ENCODE measurements around the gene ADNP. TPM values are rescaled to one million over a fixed set of nuclear protein-coding genes. Genes with fewer than 3 reads are reported as not detected.
"Not testable (repeated sequence)": the region's sequence is repeated elsewhere in the genome, so short reads cannot be mapped to it uniquely, and the experiment has no call there.

The ADNP gene
- polyA plus RNA-seq (2011; rRNA removed) (10.6 and 17.5 TPM in 2 replicates), polyA minus RNA-seq (2011; rRNA and poly(A)+ RNA removed) (28.8 and 39.4 TPM in 2 replicates)

- POLR2A ChIA-PET = interaction anchor here (0.6 to 0.8 kb wide), 2 partner anchors 12 to 141 kb away, joined by 3 read pairs; no protein-coding TSS in a partner anchor
- CTCF ChIA-PET = interaction anchor here (0.6 to 11.7 kb wide), 17 partner anchors 9 to 1658 kb away, joined by 3 to 152 read pairs (median 3); partner anchors contain the start of genes BCAS4, DPM1 and MOCS3
- peak; percentile 66 for TF ChIP-seq CTCF (IDR thresholded peaks at IDR 0.05; ENCODE audit: insufficient read depth, low read depth, low read length)
- H3K4me3 ChIP-seq (ENCODE audit: low read depth, low read length) = peak within 1 kb of the TSS; percentile 93
- no peak for DNase-seq (ENCODE audit: low read depth)
- H3K36me3 ChIP-seq (ENCODE audit: control insufficient read depth, insufficient read depth, low read length) = peaks cover 1% of the 10 kb centered on the region
- H3K27me3 ChIP-seq (ENCODE audit: control insufficient read depth, insufficient read depth, low read length) = no peaks in the 10 kb centered on the region
Measured at GRCh38 chr20:50931306-50932015, at the start of gene ADNP. ADNP (minus strand) TSS chr20:50931437; CDS start chr20:50903996, 27,441 bp downstream.

GRCh38 chr20:50980071-50980681 is 48.9 kb upstream of the ADNP start:
- DNase-seq (ENCODE audit: low read depth) = peak; percentile 99
- H3K27me3 ChIP-seq (ENCODE audit: control insufficient read depth, insufficient read depth, low read length) = no peaks in the 10 kb centered on the region
- no peaks in the 10 kb centered on the region for H3K36me3 ChIP-seq (ENCODE audit: control insufficient read depth, insufficient read depth, low read length)
- ChIA-PET CTCF (interaction anchor here (0.6 to 14.6 kb wide), 10 partner anchors 11 to 406 kb away, joined by 3 to 340 read pairs (median 7); partner anchors contain the start of genes BCAS4, DPM1 and MOCS3), POLR2A (no interaction called here)
- H3K4me3 ChIP-seq (ENCODE audit: low read depth, low read length) = no peak overlapping the region
- TF ChIP-seq CTCF (IDR thresholded peaks at IDR 0.05; ENCODE audit: insufficient read depth, low read depth, low read length) = no peak

GRCh38 chr20:50978533-50978932 is 47.3 kb upstream of the ADNP start:
- H3K4me3 ChIP-seq (ENCODE audit: low read depth, low read length); DNase-seq (ENCODE audit: low read depth); H3K27me3 ChIP-seq (ENCODE audit: control insufficient read depth, insufficient read depth, low read length); H3K36me3 ChIP-seq (ENCODE audit: control insufficient read depth, insufficient read depth, low read length); POLR2A ChIA-PET: not testable (repeated sequence)
- CTCF ChIA-PET = interaction anchor here (1.1 kb wide), 1 partner anchor 47 kb away, joined by 3 read pairs; no protein-coding TSS in a partner anchor

GRCh38 chr20:50977066-50978021 is 46.1 kb upstream of the ADNP start:
- ChIA-PET POLR2A (no interaction called here), CTCF (interaction anchor here (0.7 to 1.3 kb wide), 4 partner anchors 45 to 790 kb away, joined by 3 to 8 read pairs (median 3); partner anchors contain the start of gene BCAS4)
- DNase-seq (ENCODE audit: low read depth) = no peak
- Histone ChIP-seq H3K36me3 (ENCODE audit: control insufficient read depth, insufficient read depth, low read length) (no peaks in the 10 kb centered on the region), H3K4me3 (ENCODE audit: low read depth, low read length) (no peak overlapping the region), H3K27me3 (ENCODE audit: control insufficient read depth, insufficient read depth, low read length) (no peaks in the 10 kb centered on the region)
- TF ChIP-seq CTCF (IDR thresholded peaks at IDR 0.05; ENCODE audit: insufficient read depth, low read depth, low read length) = no peak

- TF ChIP-seq CTCF (IDR thresholded peaks at IDR 0.05; ENCODE audit: insufficient read depth, low read depth, low read length) = no peak
- Histone ChIP-seq H3K27me3 (ENCODE audit: control insufficient read depth, insufficient read depth, low read length) (no peaks in the 10 kb centered on the region), H3K36me3 (ENCODE audit: control insufficient read depth, insufficient read depth, low read length) (no peaks in the 10 kb centered on the region), H3K4me3 (ENCODE audit: low read depth, low read length) (no peak overlapping the region)
- POLR2A ChIA-PET = no interaction called here
- CTCF ChIA-PET = interaction anchor here (1.1 kb wide), 1 partner anchor 18 kb away, joined by 3 read pairs; the partner anchor contains the start of genes DPM1 and MOCS3
- DNase-seq (ENCODE audit: low read depth) = no peak
Measured at GRCh38 chr20:50975701-50976330, 44.6 kb upstream of the ADNP start.

Data from BJ (cell line).